HepG2 (cell line): ENCODE data around the gene SUCLA2.

Source experiments
- EZH2 ChIP-seq: conservative IDR thresholded peaks from 2 replicates; pipeline ENCODE4 v1.6.1; 2012; ENCODE audit warnings: mild to moderate bottlenecking, low read depth, low read length, moderate library complexity
- RFX5 ChIP-seq: IDR thresholded peaks from 2 replicates; pipeline ENCODE4 v1.6.1; 2011; ENCODE audit warnings: low read depth, low read length, improper control_type of control experiment
- ZSCAN29 ChIP-seq: sonication (generic); formaldehyde crosslinking; conservative IDR thresholded peaks from 2 replicates; pipeline ENCODE4 v1.4.0; 2020; ENCODE audit warnings: mild to moderate bottlenecking, missing genetic modification reagents

DNA sequence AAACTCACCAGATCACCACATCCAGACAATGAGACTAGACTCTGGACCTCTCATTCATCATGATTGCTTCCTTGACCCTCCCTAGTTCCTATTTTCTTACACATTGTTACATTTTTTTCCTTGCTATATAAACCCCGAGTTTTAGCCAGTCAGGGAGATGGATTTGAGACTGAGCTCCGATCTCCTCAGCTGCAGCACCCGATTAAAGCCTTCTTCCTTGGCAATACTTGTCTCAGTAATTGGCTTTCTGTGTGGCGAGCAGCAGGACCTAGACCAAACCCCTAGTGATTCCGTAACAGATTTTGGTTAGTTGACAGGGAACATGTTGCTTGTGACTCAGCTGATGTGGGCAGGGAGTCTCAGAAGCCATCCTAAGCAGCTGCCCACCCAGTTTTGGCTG lies 44.0 kb downstream of the SUCLA2 start:
- TF ChIP-seq ZSCAN29 (CRISPR knock-in tag) = no peak
- no peak for TF ChIP-seq RFX5
- no peak for TF ChIP-seq EZH2
